Panc1 (cell line): ENCODE results near the gene CHST4. TPM values are rescaled to one million over a fixed set of nuclear protein-coding genes. Genes with fewer than 3 reads are reported as not detected.

Experiments
- ATAC-seq: fragments of 200-7000 bp; cut with Tn5 transposase; 2 replicates; pipeline ENCODE4 v1.9.1; 2020; ENCODE audit warnings: mild to moderate bottlenecking, moderate library complexity
- BruUV-seq: library from RNA; stranded (reverse); fragments of 400-500 nt; replicated peaks from 2 replicates; lab custom pipeline; 2021; lab: Mats Ljungman, UMichigan
- CTCF ChIA-PET: fragments of 300-600 bp; sonication (Branson Sonifier 250); formaldehyde crosslinking; loops from one replicate; lab custom pipeline; 2022; ENCODE audit warnings: antibody characterized with exemption; lab: Charles Lee
- POLR2A ChIA-PET: fragments of 300-600 bp; sonication (Branson Sonifier 250); formaldehyde crosslinking; loops from one replicate; lab custom pipeline; 2022; ENCODE audit warnings: antibody characterized with exemption; lab: Charles Lee
- DNase-seq: peaks from one replicate; pipeline ENCODE4 v3.0.0-alpha.2; 2010; ENCODE audit warnings: low read depth, low spot score
- H3K27ac ChIP-seq: 2 replicates; pipeline ENCODE4 v1.5.1; 2011; ENCODE audit warnings: mild to moderate bottlenecking, low read length, inconsistent platforms
- H3K27me3 ChIP-seq: fragments of 200-500 bp; sonication (Bioruptor generic); 2 replicates; pipeline ENCODE4 v1.6.0; 2014; ENCODE audit warnings: low read length, inconsistent platforms; ENCODE audit not compliant: control insufficient read depth, insufficient read depth
- H3K36me3 ChIP-seq: fragments of 200-500 bp; sonication (Bioruptor generic); 2 replicates; pipeline ENCODE4 v1.5.1; 2014; ENCODE audit warnings: inconsistent platforms, mild to moderate bottlenecking, low read length, moderate library complexity; ENCODE audit not compliant: control insufficient read depth, insufficient read depth
- H3K4me1 ChIP-seq: 2 replicates; pipeline ENCODE4 v1.5.1; 2011; ENCODE audit warnings: inconsistent platforms, mild to moderate bottlenecking, low read length, moderate library complexity; ENCODE audit not compliant: control insufficient read depth, insufficient read depth
- H3K4me3 ChIP-seq, 2 experiments: 2 replicates each; pipeline ENCODE4 v1.5.1; 2011 to 2012; ENCODE audit warnings: low read depth in 2 of 2, low read length in 2 of 2, mild to moderate bottlenecking in 2 of 2, inconsistent platforms in 1 of 2, moderate library complexity in 1 of 2
- H3K9me3 ChIP-seq: fragments of 200-500 bp; sonication (Bioruptor generic); 2 replicates; pipeline ENCODE4 v1.5.1; 2014; ENCODE audit warnings: low read depth, mild to moderate bottlenecking, inconsistent platforms, low read length, moderate library complexity; ENCODE audit not compliant: control insufficient read depth, insufficient read depth
- POLR2AphosphoS5 ChIP-seq: IDR thresholded peaks from 2 replicates; pipeline ENCODE4 v1.6.1; 2012; ENCODE audit warnings: mild to moderate bottlenecking, low read depth, low read length, moderate library complexity
- REST ChIP-seq, 2 experiments: IDR thresholded peaks; 2 replicates each; pipeline ENCODE4 v1.6.1; 2011 to 2012; ENCODE audit warnings: low read depth in 2 of 2, control low read depth in 1 of 2, low read length in 1 of 2, mild to moderate bottlenecking in 1 of 2, moderate library complexity in 1 of 2; ENCODE audit not compliant: insufficient read depth in 1 of 2
- TCF7L2 ChIP-seq: IDR thresholded peaks from 2 replicates; pipeline ENCODE4 v1.6.1; 2011; ENCODE audit warnings: mild to moderate bottlenecking, low read depth, low read length, inconsistent platforms
- in situ Hi-C: cut with HindIII; loops from 2 replicates; pipeline ENCODE4 v1.10.0; 2016; ENCODE audit warnings: low sequenced_read_pairs, low pct_unique_long_range_greater_than_20kb
- intact Hi-C: fragments of 100-400 bp; cut with micrococcal nuclease; formaldehyde crosslinking; loops from one replicate; pipeline ENCODE4 v1.10.0; 2022; ENCODE audit not compliant: unreplicated experiment
- total RNA-seq: library from RNA; stranded (reverse); gene quantifications from one replicate; pipeline ENCODE4 v1.2.1, GENCODE V29; 2021; ENCODE audit not compliant: unreplicated experiment

The CHST4 gene
- total RNA-seq, 1 experiment from 2014 or later: 1.1 TPM

- H3K27me3 ChIP-seq: no peaks in the 10 kb centered on the region; the same call in 1 of the 2 replicates
- TF ChIP-seq POLR2AphosphoS5: no peak
- TF ChIP-seq REST (IDR thresholded peaks at IDR 0.05; ENCODE audit: insufficient read depth in 1 of 2, low read depth in 2 of 2, low read length in 1 of 2): no peak
- no peak for TF ChIP-seq TCF7L2
- BruUV-seq: no TSS peak
- no peaks in the 10 kb centered on the region for H3K9me3 ChIP-seq
- intact Hi-C loops: no loop called here
- H3K4me1 ChIP-seq: no peaks in the 10 kb centered on the region
- H3K4me3 ChIP-seq: no peak overlapping the region
- no peak overlapping the region for H3K27ac ChIP-seq
- H3K36me3 ChIP-seq: no peaks in the 10 kb centered on the region
- POLR2A ChIA-PET: no interaction called here
- in situ Hi-C loops: no loop called here
- DNase-seq (no peak), ATAC-seq (no peak)
- CTCF ChIA-PET: no interaction called here
These were observed 59.1 kb downstream of the CHST4 start for GRCh38 chr16:71585318-71585703.

Other genes starting within 250 kb of the CHST4 start
- 12.5 TPM for gene CMTR2, start 237.0 kb upstream of the CHST4 start, total RNA-seq
- 0.59 TPM for gene CALB2, start 167.7 kb upstream of the CHST4 start, total RNA-seq
- gene TLE7, start 84.4 kb upstream of the CHST4 start, total RNA-seq: not detected
- 5.2 TPM for gene ZNF23, start 64.2 kb upstream of the CHST4 start, total RNA-seq
- gene ZNF19, start 37.1 kb upstream of the CHST4 start, total RNA-seq: 2.5 TPM
- gene TAT, start 50.7 kb downstream of the CHST4 start, total RNA-seq: 0.49 TPM
- gene MARVELD3, start 99.8 kb downstream of the CHST4 start, total RNA-seq: 0.08 TPM
- 13.1 TPM for gene PHLPP2, start 198.3 kb downstream of the CHST4 start, total RNA-seq